Thoracic aorta (tissue), 2 donors: Measurements from ENCODE around the gene NCR2. TPM values are rescaled to one million over a fixed set of nuclear protein-coding genes. Genes with fewer than 3 reads are reported as not detected.
A peak's percentile ranks its signal among the peaks of the same experiment; 100 is the strongest.

Experiments used
- ATAC-seq: fragments of 150-250 bp; one replicate; pipeline ENCODE4 v1.8.0; 2017; ENCODE audit warnings: low read depth; ENCODE audit not compliant: insufficient number of reproducible peaks, low FRiP score
- DNase-seq: peaks from one replicate; pipeline ENCODE4 v3.0.0-alpha.2; 2020; ENCODE audit warnings: low spot score
- H3K27ac ChIP-seq, 2 donors: fragments of 200-600 bp; sonication (generic); 1 replicate in 1 of 2; 2 replicates in 1 of 2; pipeline ENCODE4 v1.5.1; 2016; ENCODE audit warnings: mild to moderate bottlenecking in 2 of 2, moderate library complexity in 2 of 2
- H3K27me3 ChIP-seq: fragments of 200-600 bp; sonication (generic); replicated peaks from 2 replicates; pipeline ENCODE4 v1.6.0; 2016; ENCODE audit warnings: mild to moderate bottlenecking; ENCODE audit not compliant: insufficient read depth
- H3K36me3 ChIP-seq: fragments of 200-600 bp; sonication (generic); one replicate; pipeline ENCODE4 v1.5.1; 2016
- H3K4me1 ChIP-seq, 2 donors: fragments of 200-600 bp; sonication (generic); 1 replicate in 1 of 2; 2 replicates in 1 of 2; pipeline versions ENCODE4 v1.5.1 to v1.6.0; 2016; ENCODE audit warnings: low read depth in 2 of 2, mild to moderate bottlenecking in 1 of 2; ENCODE audit not compliant: control insufficient read depth in 1 of 2
- H3K4me3 ChIP-seq: fragments of 200-600 bp; sonication (generic); 2 replicates; pipeline ENCODE4 v1.5.1; 2016; ENCODE audit warnings: mild to moderate bottlenecking
- H3K9me3 ChIP-seq: fragments of 200-600 bp; sonication (generic); 2 replicates; pipeline ENCODE4 v1.5.1; 2016
- total RNA-seq, 2 donors: library from RNA; depleted of rRNA; stranded (reverse); fragments of >200 nt; gene quantifications; one replicate each; pipeline versions ENCODE4 v1.1.0 to v1.2.3, GENCODE V29; 2016
- TF ChIP-seq, protein P1 (sequence below): fragments of 200-600 bp; sonication (generic); IDR thresholded peaks from one replicate; pipeline ENCODE4 v1.5.1; 2019; ENCODE audit warnings: antibody characterized with exemption

Gene NCR2
- total RNA-seq, result not detected

DNA sequence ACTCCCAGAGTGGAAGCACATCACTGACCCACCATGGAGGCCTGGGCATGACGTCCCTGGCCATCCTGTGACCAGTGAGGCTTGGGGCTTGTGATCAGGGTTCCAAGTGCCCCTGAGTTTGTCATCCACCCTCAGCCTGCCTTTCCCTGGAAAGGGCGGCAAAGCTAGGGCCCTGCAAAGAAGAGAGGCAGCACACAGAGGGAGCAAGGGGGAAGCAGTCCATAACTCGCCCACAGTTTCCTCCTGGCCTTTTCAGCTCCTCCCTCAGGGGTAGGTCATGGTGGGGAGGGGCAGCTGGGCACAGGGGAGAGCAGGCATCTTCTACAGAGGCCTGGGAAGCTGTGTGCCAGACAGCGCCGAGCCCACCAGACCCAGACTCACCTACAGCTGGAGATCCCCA is at the start of gene NCR2:
Gene NCR2 (plus strand): TSS at position 313 of the 400 bp plus-strand sequence. CDS start 269 bp downstream, outside the sequence.
- Histone ChIP-seq H3K36me3 (no peaks in the 10 kb centered on the region), H3K9me3 (no peaks in the 10 kb centered on the region), H3K4me3 (no peak within 1 kb of the TSS), H3K27ac (no peak within 1 kb of the TSS), H3K4me1 (no peaks in the 10 kb centered on the region), H3K27me3 (no peaks in the 10 kb centered on the region)
- ATAC-seq (no peak), DNase-seq (no peak)
- TF ChIP-seq, protein P1, sequence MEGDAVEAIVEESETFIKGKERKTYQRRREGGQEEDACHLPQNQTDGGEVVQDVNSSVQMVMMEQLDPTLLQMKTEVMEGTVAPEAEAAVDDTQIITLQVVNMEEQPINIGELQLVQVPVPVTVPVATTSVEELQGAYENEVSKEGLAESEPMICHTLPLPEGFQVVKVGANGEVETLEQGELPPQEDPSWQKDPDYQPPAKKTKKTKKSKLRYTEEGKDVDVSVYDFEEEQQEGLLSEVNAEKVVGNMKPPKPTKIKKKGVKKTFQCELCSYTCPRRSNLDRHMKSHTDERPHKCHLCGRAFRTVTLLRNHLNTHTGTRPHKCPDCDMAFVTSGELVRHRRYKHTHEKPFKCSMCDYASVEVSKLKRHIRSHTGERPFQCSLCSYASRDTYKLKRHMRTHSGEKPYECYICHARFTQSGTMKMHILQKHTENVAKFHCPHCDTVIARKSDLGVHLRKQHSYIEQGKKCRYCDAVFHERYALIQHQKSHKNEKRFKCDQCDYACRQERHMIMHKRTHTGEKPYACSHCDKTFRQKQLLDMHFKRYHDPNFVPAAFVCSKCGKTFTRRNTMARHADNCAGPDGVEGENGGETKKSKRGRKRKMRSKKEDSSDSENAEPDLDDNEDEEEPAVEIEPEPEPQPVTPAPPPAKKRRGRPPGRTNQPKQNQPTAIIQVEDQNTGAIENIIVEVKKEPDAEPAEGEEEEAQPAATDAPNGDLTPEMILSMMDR, result no peak

DNA sequence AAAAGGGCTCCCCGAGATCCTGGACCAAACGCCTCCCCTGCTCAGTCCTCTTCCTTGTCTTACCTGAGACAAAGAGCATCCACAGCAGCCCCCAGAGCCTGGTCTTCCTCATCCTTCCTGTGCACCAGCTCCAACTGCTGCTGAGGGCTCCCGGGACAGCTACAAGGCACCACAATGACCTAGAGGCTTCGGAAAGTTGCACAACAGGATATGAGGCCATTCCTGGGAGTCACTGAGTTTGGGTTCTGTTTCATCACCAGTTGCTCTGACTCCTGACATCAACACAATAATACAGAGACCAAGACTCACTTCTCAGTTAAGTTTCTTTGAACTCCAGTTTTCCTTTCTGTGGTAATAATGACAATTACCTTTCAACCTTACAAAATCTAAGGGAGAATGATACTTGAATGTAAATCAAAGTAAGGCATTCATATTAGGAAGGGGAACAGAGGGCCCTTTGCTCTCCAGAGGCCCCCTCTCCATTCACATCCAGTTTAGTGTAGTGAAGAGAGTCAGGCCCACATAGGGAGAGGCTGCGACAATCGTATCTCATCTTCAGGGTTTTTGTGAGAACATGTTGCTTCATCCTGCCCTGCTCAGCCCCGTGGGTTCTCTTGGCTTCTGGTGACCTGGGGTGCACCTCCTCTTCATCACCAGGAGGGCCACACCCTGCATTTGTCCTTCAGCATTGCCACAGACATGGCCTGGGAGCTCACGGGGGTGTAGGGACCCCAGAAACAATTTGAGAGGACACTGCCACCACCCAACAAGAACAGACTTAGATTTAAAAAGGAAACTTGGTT is 48.7 kb upstream of the NCR2 start, which contains the start of gene TREM1:
Gene TREM1 (minus strand): TSS at position 139 of the 803 bp plus-strand sequence. CDS start 27 bp downstream, at position 112.
- peak within 1 kb of the TSS; percentile 8 for H3K4me3 ChIP-seq
- H3K9me3 ChIP-seq, result no peaks in the 10 kb centered on the region
- DNase-seq (no peak), ATAC-seq (no peak)
- no peaks in the 10 kb centered on the region for H3K27me3 ChIP-seq
- peak within 1 kb of the TSS in 1 of 2 donors; percentile 50 for H3K27ac ChIP-seq
- TF ChIP-seq, protein P1, result no peak
- H3K4me1 ChIP-seq, result no peaks in the 10 kb centered on the region
- H3K36me3 ChIP-seq, result no peaks in the 10 kb centered on the region

- Histone ChIP-seq H3K4me3 (no peak overlapping the region), H3K4me1 (no peaks in the 10 kb centered on the region), H3K36me3 (no peaks in the 10 kb centered on the region), H3K9me3 (no peaks in the 10 kb centered on the region), H3K27me3 (no peaks in the 10 kb centered on the region), H3K27ac (no peak overlapping the region)
- DNase-seq (no peak), ATAC-seq (no peak)
- TF ChIP-seq, protein P1, result no peak
Measured at GRCh38 chr6:41288030-41288753, 47.2 kb upstream of the NCR2 start.

GRCh38 chr6:41288754-41289129 is 46.7 kb upstream of the NCR2 start:
- Histone ChIP-seq H3K4me3 (no peak overlapping the region), H3K9me3 (no peaks in the 10 kb centered on the region), H3K27ac (no peak overlapping the region), H3K4me1 (no peaks in the 10 kb centered on the region), H3K36me3 (no peaks in the 10 kb centered on the region), H3K27me3 (no peaks in the 10 kb centered on the region)
- ATAC-seq (no peak), DNase-seq (no peak)
- TF ChIP-seq, protein P1, result no peak

GRCh38 chr6:41289815-41290214 is 45.6 kb upstream of the NCR2 start:
- H3K9me3 ChIP-seq, result no peaks in the 10 kb centered on the region
- H3K27me3 ChIP-seq, result no peaks in the 10 kb centered on the region
- no peak for DNase-seq
- no peaks in the 10 kb centered on the region for H3K36me3 ChIP-seq
- no peak for ATAC-seq
- H3K4me3 ChIP-seq, result no peak overlapping the region
- TF ChIP-seq, protein P1, result no peak
- H3K27ac ChIP-seq, result no peak overlapping the region
- no peaks in the 10 kb centered on the region for H3K4me1 ChIP-seq
